Transverse colon (tissue), 4 donors: ENCODE measurements around the gene CERS1.
"Not testable (repeated sequence)": the region's sequence is repeated elsewhere in the genome, so short reads cannot be mapped to it uniquely, and the experiment has no call there.

Source experiments
- POLR2A ChIP-seq: fragments of 450-650 bp; IDR thresholded peaks from one replicate; pipeline ENCODE4 v1.6.1; 2016; ENCODE audit warnings: antibody characterized with exemption, mild to moderate bottlenecking, moderate library complexity
- POLR2AphosphoS5 ChIP-seq, 3 donors: sonication (generic); formaldehyde crosslinking; IDR thresholded peaks; one replicate each; pipeline ENCODE4 v1.6.1; 2016; ENCODE audit warnings: antibody characterized with exemption in 3 of 3
- TF ChIP-seq, protein P1 (sequence below), 5 experiments: fragments of 200-600 bp in 3 of 5; fragments of 450-650 bp in 2 of 5; sonication (generic) in 3 of 5; IDR thresholded peaks; 1 replicate in 2 of 5; 2 replicates in 3 of 5; pipeline ENCODE4 v1.5.1; 2016 to 2017; ENCODE audit warnings: antibody characterized with exemption in 5 of 5, inconsistent platforms in 3 of 5, mild to moderate bottlenecking in 2 of 5, moderate library complexity in 1 of 5

DNA sequence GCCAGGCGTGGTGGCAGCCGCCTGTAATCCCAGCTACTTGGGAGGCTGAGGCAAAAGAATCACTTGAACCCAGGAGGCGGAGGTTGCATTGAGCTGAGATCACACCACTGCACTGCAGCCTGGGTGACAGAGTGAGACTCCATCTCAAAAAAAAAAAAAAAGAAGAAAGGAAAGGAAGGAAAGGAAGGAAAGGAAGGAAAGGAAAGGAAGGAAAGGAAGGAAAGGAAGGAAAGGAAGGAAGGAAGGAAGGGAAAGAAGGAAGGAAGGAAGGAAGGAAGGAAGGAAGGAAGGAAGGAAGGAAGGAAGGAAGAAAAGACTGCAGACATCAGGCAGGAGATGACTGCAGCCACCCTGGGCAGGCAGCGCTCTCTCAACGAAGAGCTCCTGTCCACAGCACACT is 6.6 kb upstream of the CERS1 start:
- TF ChIP-seq POLR2A; POLR2AphosphoS5 (IDR thresholded peaks at IDR 0.05): not testable (repeated sequence)
- TF ChIP-seq, protein P1, sequence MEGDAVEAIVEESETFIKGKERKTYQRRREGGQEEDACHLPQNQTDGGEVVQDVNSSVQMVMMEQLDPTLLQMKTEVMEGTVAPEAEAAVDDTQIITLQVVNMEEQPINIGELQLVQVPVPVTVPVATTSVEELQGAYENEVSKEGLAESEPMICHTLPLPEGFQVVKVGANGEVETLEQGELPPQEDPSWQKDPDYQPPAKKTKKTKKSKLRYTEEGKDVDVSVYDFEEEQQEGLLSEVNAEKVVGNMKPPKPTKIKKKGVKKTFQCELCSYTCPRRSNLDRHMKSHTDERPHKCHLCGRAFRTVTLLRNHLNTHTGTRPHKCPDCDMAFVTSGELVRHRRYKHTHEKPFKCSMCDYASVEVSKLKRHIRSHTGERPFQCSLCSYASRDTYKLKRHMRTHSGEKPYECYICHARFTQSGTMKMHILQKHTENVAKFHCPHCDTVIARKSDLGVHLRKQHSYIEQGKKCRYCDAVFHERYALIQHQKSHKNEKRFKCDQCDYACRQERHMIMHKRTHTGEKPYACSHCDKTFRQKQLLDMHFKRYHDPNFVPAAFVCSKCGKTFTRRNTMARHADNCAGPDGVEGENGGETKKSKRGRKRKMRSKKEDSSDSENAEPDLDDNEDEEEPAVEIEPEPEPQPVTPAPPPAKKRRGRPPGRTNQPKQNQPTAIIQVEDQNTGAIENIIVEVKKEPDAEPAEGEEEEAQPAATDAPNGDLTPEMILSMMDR (IDR thresholded peaks at IDR 0.05): not testable (repeated sequence)
